HAP-1 (cell line): ENCODE results near the gene COL23A1.
"Not testable (repeated sequence)": the region's sequence is repeated elsewhere in the genome, so short reads cannot be mapped to it uniquely, and the experiment has no call there.

Experiments
- DNase-seq, 2 experiments: peaks; one replicate each; pipeline ENCODE4 v3.0.0-alpha.2; 2016 to 2020; ENCODE audit warnings: low spot score in 2 of 2
- H3K27me3 ChIP-seq: fragments of 250-450 bp; sonication (Bioruptor Pico); 2 replicates; pipeline ENCODE4 v1.5.1; 2020; ENCODE audit warnings: low read depth, mild to moderate bottlenecking, moderate library complexity
- H3K36me3 ChIP-seq: fragments of 250-450 bp; sonication (Bioruptor Pico); replicated peaks from 2 replicates; pipeline ENCODE4 v1.5.1; 2020; ENCODE audit warnings: mild to moderate bottlenecking
- H3K4me1 ChIP-seq: fragments of 250-450 bp; sonication (Bioruptor Pico); 2 replicates; pipeline ENCODE4 v1.5.1; 2020; ENCODE audit warnings: mild to moderate bottlenecking
- H3K4me3 ChIP-seq: fragments of 250-450 bp; sonication (Bioruptor Pico); 2 replicates; pipeline ENCODE4 v1.5.1; 2020; ENCODE audit warnings: mild to moderate bottlenecking, moderate library complexity
- H3K9me3 ChIP-seq: fragments of 250-450 bp; sonication (Bioruptor Pico); 2 replicates; pipeline ENCODE4 v1.5.1; 2020; ENCODE audit warnings: mild to moderate bottlenecking, moderate library complexity
- in situ Hi-C: fragments of 300-500 bp; cut with MboI; formaldehyde crosslinking; loops from 3 replicates; pipeline ENCODE4 v1.14.3; 2020; ENCODE audit warnings: low sequenced_read_pairs, inconsistent platforms, mixed read lengths

The COL23A1 gene

DNA sequence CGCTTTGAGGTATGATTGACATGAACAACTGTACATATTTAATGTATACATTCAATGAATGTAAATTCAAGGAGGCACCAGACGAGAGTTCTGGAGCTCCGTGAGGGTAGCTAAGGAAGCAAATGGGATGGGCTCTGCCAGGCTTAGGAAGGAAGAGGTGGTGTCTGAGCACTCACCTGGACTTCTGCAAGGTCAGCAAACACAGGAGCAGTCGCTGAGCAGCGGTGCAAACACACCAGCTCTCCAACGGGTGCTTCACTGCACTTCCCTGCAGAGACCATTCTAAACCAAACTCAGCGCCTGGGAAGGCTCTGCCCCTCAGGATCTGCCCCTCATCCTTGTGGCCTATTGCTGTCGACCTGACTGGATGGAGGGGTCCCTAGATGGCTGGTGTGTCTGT is 101.5 kb downstream of the COL23A1 start:
- in situ Hi-C loops, result no loop called here
- no peak for DNase-seq
- H3K4me3 ChIP-seq, result no peak overlapping the region
- H3K36me3 ChIP-seq, result no peaks in the 10 kb centered on the region
- no peaks in the 10 kb centered on the region for H3K27me3 ChIP-seq
- no peaks in the 10 kb centered on the region for H3K9me3 ChIP-seq
- H3K4me1 ChIP-seq, result no peaks in the 10 kb centered on the region

DNA sequence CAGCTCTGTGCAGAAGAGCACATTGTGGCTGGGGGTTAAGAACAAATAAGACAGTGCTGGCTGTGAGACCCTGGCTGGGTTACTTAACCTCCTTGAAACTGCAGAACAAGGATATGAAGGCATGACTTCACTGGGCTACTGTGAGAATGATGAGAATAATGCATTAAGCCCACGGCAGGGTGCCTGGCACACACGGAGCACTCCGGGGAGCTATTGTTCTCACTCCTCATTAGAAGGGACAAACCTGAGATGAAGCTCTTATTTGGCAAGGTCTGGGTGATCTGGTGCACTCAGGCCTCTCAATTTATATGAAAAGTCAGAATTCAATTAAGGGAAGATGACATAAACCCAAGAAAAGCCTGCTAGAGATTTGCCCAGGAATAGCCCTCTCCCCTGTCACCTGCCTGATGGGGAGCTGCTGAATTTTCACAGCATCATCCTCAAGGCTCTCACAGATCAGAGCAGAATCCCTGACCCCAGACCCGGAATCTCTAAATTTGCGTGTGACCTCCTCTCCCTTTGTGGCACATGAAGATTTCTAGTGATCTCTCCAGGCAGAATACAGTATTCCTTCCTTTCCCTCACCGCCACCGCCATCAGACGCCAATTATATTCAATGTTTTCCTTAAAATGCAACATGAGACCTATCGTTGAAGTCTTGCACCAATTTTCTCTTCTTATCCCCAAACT is 102.1 kb downstream of the COL23A1 start:
- Histone ChIP-seq H3K4me1 (no peaks in the 10 kb centered on the region), H3K9me3 (no peaks in the 10 kb centered on the region), H3K36me3 (no peaks in the 10 kb centered on the region), H3K4me3 (no peak overlapping the region), H3K27me3 (no peaks in the 10 kb centered on the region)
- no peak for DNase-seq
- in situ Hi-C loops, result no loop called here

DNA sequence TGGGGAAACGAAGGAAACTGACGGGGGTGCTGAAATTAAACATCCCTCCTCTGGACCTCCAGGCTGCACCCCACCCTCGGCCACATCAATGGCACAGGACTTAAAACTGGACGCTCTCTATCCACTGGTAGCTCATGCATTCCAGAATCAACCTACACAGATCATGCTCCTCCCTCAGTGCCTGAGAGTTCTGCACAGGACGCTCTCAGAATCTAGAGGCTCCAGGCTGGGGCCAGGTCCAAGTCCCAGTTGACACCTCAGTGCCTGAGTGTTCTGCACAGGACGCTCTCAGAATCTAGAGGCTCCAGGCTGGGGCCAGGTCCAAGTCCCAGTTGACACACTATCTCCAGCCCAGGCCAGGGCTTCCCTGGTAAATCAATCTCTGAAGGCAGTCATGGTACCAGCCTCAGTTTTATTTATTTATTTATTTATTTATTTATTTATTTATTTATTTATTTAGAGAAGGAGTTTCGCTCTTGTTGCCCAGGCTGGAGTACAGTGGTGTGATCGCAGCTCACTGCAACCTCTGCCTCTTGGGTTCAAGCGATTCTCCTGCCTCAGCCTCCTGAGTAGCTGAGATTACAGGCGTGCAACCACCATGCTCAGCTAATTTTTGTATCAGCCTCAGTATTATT is 103.2 kb downstream of the COL23A1 start:
- in situ Hi-C loops, H3K4me1 ChIP-seq, H3K27me3 ChIP-seq, H3K4me3 ChIP-seq, DNase-seq, H3K9me3 ChIP-seq, H3K36me3 ChIP-seq: not testable (repeated sequence)

DNA sequence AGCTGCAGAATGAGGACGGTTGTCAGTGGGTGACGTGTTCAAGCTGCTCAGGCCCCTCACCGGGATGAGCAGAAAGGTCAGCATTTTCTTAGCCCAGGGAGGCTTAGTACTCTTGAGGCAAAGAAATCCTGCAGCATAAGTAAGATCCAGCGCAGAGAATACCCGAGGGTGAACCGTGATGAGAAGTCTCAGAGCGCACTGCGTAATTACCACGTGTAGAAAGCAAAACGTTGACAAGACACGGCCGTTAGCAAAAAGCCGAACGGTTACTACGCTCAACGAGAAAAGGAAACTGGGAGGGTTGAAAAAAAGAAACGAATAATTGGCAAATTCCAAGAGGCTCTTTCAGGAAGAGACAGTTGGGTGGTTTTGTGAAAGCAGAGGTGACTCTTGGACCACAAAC is 104.0 kb downstream of the COL23A1 start:
- in situ Hi-C loops, result no loop called here
- DNase-seq, result no peak
- Histone ChIP-seq H3K9me3 (no peaks in the 10 kb centered on the region), H3K4me3 (no peak overlapping the region), H3K36me3 (no peaks in the 10 kb centered on the region), H3K27me3 (no peaks in the 10 kb centered on the region), H3K4me1 (no peaks in the 10 kb centered on the region)

GRCh38 chr5:178483620-178484019 is 106.6 kb downstream of the COL23A1 start:
- in situ Hi-C loops, result no loop called here
- Histone ChIP-seq H3K27me3 (no peaks in the 10 kb centered on the region), H3K4me1 (no peaks in the 10 kb centered on the region), H3K36me3 (no peaks in the 10 kb centered on the region), H3K9me3 (no peaks in the 10 kb centered on the region), H3K4me3 (no peak overlapping the region)
- DNase-seq, result no peak

GRCh38 chr5:178479261-178479660 is 110.9 kb downstream of the COL23A1 start:
- no peaks in the 10 kb centered on the region for H3K36me3 ChIP-seq
- no peak for DNase-seq
- no peaks in the 10 kb centered on the region for H3K4me1 ChIP-seq
- H3K4me3 ChIP-seq, result no peak overlapping the region
- in situ Hi-C loops, result no loop called here
- H3K9me3 ChIP-seq, result no peaks in the 10 kb centered on the region
- H3K27me3 ChIP-seq, result no peaks in the 10 kb centered on the region

- in situ Hi-C loops, result no loop called here
- Histone ChIP-seq H3K36me3 (no peaks in the 10 kb centered on the region), H3K9me3 (no peaks in the 10 kb centered on the region), H3K4me3 (no peak overlapping the region), H3K4me1 (no peaks in the 10 kb centered on the region), H3K27me3 (no peaks in the 10 kb centered on the region)
- DNase-seq, result no peak
Observed at GRCh38 chr5:178478370-178478769, 111.8 kb downstream of the COL23A1 start.

DNA sequence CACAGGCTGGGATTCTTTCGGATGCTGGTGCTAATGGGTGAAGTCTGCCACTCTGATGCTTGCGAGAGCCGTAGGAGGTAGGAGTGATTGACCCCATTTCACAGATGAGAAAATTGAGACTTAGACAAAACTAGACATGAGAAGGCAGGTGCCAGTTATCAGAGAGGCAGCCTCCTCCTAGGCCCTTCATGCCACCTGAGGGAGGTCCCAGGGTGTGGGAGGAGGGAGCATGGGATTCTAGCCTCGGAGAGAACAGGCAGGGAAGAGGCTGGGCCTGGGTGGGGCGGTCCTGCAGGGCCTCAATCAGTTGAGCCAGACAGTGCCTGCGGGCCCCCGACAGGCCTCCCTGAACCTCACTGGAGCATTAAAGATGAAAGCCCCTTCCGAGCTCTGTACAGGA is 112.4 kb downstream of the COL23A1 start:
- H3K4me1 ChIP-seq, result no peaks in the 10 kb centered on the region
- H3K36me3 ChIP-seq, result no peaks in the 10 kb centered on the region
- no peaks in the 10 kb centered on the region for H3K27me3 ChIP-seq
- in situ Hi-C loops, result no loop called here
- H3K4me3 ChIP-seq, result no peak overlapping the region
- DNase-seq, result no peak
- no peaks in the 10 kb centered on the region for H3K9me3 ChIP-seq

- DNase-seq, result no peak
- in situ Hi-C loops, result no loop called here
- Histone ChIP-seq H3K27me3 (no peaks in the 10 kb centered on the region), H3K4me3 (no peak overlapping the region), H3K36me3 (no peaks in the 10 kb centered on the region), H3K9me3 (no peaks in the 10 kb centered on the region), H3K4me1 (no peaks in the 10 kb centered on the region)
Observed at GRCh38 chr5:178476972-178477754, 113.0 kb downstream of the COL23A1 start.

DNA sequence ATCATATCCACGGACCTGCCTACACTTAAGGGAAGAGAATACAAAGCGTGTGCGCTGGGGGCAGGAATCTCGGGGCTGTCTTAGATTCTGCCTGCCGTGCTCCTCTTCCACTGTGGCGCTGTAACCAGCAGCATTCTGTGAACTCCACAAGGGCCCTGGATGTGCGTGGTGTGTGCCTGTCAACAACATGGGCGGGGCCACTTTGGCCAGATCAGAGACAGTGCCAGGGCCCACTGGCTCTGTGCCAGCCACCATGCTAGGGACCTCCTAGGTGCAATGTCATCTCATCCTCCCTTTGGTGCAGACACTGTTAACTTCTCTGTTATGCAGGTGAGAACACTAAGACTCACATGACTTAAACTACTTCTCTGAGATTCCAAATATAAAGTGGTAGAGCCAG is 113.7 kb downstream of the COL23A1 start:
- no peaks in the 10 kb centered on the region for H3K27me3 ChIP-seq
- in situ Hi-C loops, result no loop called here
- no peak overlapping the region for H3K4me3 ChIP-seq
- no peak for DNase-seq
- no peaks in the 10 kb centered on the region for H3K9me3 ChIP-seq
- H3K36me3 ChIP-seq, result no peaks in the 10 kb centered on the region
- H3K4me1 ChIP-seq, result no peaks in the 10 kb centered on the region

GRCh38 chr5:178475422-178475821 is 114.8 kb downstream of the COL23A1 start:
- in situ Hi-C loops, result no loop called here
- no peak for DNase-seq
- Histone ChIP-seq H3K9me3 (no peaks in the 10 kb centered on the region), H3K27me3 (no peaks in the 10 kb centered on the region), H3K36me3 (no peaks in the 10 kb centered on the region), H3K4me1 (no peaks in the 10 kb centered on the region), H3K4me3 (no peak overlapping the region)

- Histone ChIP-seq H3K9me3 (no peaks in the 10 kb centered on the region), H3K36me3 (no peaks in the 10 kb centered on the region), H3K4me1 (no peaks in the 10 kb centered on the region), H3K4me3 (no peak overlapping the region), H3K27me3 (no peaks in the 10 kb centered on the region)
- in situ Hi-C loops, result no loop called here
- no peak for DNase-seq
Observed at GRCh38 chr5:178474562-178475184, 115.5 kb downstream of the COL23A1 start.

- Histone ChIP-seq H3K4me1 (no peaks in the 10 kb centered on the region), H3K27me3 (no peaks in the 10 kb centered on the region), H3K4me3 (no peak overlapping the region), H3K36me3 (no peaks in the 10 kb centered on the region), H3K9me3 (no peaks in the 10 kb centered on the region)
- in situ Hi-C loops, result no loop called here
- no peak for DNase-seq
Observed at GRCh38 chr5:178473854-178474253, 116.3 kb downstream of the COL23A1 start.

DNA sequence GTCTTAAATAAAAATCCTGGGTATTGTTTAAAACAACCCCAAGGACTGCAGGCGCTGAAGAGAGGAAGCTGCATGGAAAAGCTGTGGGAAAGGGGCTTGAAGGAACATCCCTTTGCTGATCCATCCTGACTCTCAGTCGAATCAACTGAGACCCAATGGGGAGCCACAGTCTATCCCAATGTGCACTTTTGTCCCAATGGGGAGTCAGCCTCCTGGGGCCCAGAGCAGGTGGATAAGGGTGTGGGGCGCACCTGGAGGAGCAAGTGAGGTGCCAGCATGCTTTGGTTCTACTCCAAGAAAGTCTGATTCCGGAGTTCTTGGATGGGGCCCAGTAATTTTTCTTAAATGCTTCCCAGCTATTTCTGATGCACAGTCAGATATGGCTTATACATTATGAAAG is 118.1 kb downstream of the COL23A1 start:
- no peak overlapping the region for H3K4me3 ChIP-seq
- H3K4me1 ChIP-seq, result no peaks in the 10 kb centered on the region
- DNase-seq, result no peak
- in situ Hi-C loops, result no loop called here
- H3K36me3 ChIP-seq, result no peaks in the 10 kb centered on the region
- no peaks in the 10 kb centered on the region for H3K9me3 ChIP-seq
- H3K27me3 ChIP-seq, result no peaks in the 10 kb centered on the region
